Measurements from ENCODE around the gene TREM1. TPM values are rescaled to one million over a fixed set of nuclear protein-coding genes. Genes with fewer than 3 reads are reported as not detected.

TREM1 gene
- total and polyA plus RNA-seq, 4 donors: 0.41 to 1.3 (median 0.52) TPM

DNA sequence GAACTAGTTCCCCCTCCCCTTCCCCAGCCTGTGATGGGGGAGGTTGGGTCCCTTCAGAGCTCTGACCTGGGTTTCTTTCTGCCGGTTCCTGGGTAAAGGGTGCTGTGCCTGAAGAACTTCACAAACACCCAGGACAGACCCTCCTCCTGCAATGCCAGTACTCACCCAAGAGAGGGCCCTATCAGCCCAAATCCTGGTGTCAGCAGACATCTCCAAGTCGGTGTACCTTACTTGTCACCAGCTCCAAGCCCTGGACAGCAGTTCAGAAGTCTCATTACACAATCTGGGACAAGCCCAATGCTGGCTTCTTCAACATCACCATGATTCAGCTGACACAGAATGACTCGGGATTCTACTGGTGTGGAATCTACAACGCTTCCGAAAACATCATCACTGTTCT is 57.9 kb downstream of the TREM1 start:
- no peak overlapping the region for H3K27ac ChIP-seq (ENCODE audit: low read depth, low read length)
- peaks cover 2% of the 10 kb centered on the region for H3K27me3 ChIP-seq (ENCODE audit: control insufficient read depth, insufficient read depth, low read length)
- no peak for DNase-seq (ENCODE audit: low read depth in 4 of 6, low spot score in 6 of 6)
- WGBS (ENCODE audit: insufficient coverage): 64% methylated on average over 5 of the region's 5 CpGs
- H3K4me1 ChIP-seq (ENCODE audit: control insufficient read depth, insufficient read depth, low read length): no peaks in the 10 kb centered on the region
- no peaks in the 10 kb centered on the region for H3K9me3 ChIP-seq (ENCODE audit: control insufficient read depth, insufficient read depth, low read length)
- no peak overlapping the region for H3K4me3 ChIP-seq (ENCODE audit: low read depth, low read length)
- no peaks in the 10 kb centered on the region for H3K36me3 ChIP-seq (ENCODE audit: control insufficient read depth, insufficient read depth, low read length)

- no peak for DNase-seq (ENCODE audit: low read depth in 4 of 6, low spot score in 6 of 6)
- Histone ChIP-seq H3K27me3 (ENCODE audit: control insufficient read depth, insufficient read depth, low read length) (peaks cover 2% of the 10 kb centered on the region), H3K4me3 (ENCODE audit: low read depth, low read length) (no peak within 1 kb of the TSS), H3K36me3 (ENCODE audit: control insufficient read depth, insufficient read depth, low read length) (no peaks in the 10 kb centered on the region), H3K9me3 (ENCODE audit: control insufficient read depth, insufficient read depth, low read length) (no peaks in the 10 kb centered on the region), H3K27ac (ENCODE audit: low read depth, low read length) (no peak within 1 kb of the TSS), H3K4me1 (ENCODE audit: control insufficient read depth, insufficient read depth, low read length) (no peaks in the 10 kb centered on the region)
- 47% methylated on average over 4 of the region's 5 CpGs for WGBS (ENCODE audit: insufficient coverage)
These were observed 58.4 kb downstream of the TREM1 start, which contains the start of gene TREML4 for GRCh38 chr6:41228096-41228495. Gene TREML4, plus strand, starts transcription at chr6:41228349. Its CDS starts 79 bp downstream, at chr6:41228428.

DNA sequence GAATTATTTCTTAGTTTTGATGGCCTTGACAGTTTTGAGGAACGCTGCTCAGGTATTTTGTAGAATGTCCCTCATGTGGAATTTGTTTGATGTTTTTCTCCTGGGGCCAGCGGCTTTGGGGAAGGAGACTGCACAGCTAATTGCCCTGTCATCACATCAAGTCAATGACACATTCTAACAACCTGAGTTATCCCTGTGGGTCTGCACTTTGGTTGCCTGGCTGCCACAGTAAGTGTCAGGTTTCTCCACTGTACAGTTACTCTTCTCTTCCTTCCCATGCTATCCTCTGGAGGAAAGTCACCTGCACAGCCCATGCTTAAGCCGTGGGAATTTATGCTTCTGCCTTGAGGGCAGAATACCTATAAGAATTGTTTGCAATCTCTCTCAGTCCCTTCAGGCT is 59.7 kb downstream of the TREM1 start:
- H3K27ac ChIP-seq (ENCODE audit: low read depth, low read length): no peak overlapping the region
- DNase-seq (ENCODE audit: low read depth in 4 of 6, low spot score in 6 of 6): no peak
- peaks cover 2% of the 10 kb centered on the region for H3K27me3 ChIP-seq (ENCODE audit: control insufficient read depth, insufficient read depth, low read length)
- no peaks in the 10 kb centered on the region for H3K4me1 ChIP-seq (ENCODE audit: control insufficient read depth, insufficient read depth, low read length)
- H3K36me3 ChIP-seq (ENCODE audit: control insufficient read depth, insufficient read depth, low read length): no peaks in the 10 kb centered on the region
- no peak overlapping the region for H3K4me3 ChIP-seq (ENCODE audit: low read depth, low read length)
- no peaks in the 10 kb centered on the region for H3K9me3 ChIP-seq (ENCODE audit: control insufficient read depth, insufficient read depth, low read length)
- no CpG with 5 or more reads among the region's 3 CpGs for WGBS (ENCODE audit: insufficient coverage)

GRCh38 chr6:41224800-41225199 is 61.7 kb downstream of the TREM1 start:
- Histone ChIP-seq H3K36me3 (ENCODE audit: control insufficient read depth, insufficient read depth, low read length) (no peaks in the 10 kb centered on the region), H3K27ac (ENCODE audit: low read depth, low read length) (no peak overlapping the region), H3K4me1 (ENCODE audit: control insufficient read depth, insufficient read depth, low read length) (no peaks in the 10 kb centered on the region), H3K9me3 (ENCODE audit: control insufficient read depth, insufficient read depth, low read length) (no peaks in the 10 kb centered on the region), H3K4me3 (ENCODE audit: low read depth, low read length) (no peak overlapping the region), H3K27me3 (ENCODE audit: control insufficient read depth, insufficient read depth, low read length) (peaks cover 2% of the 10 kb centered on the region)
- no peak for DNase-seq (ENCODE audit: low read depth in 4 of 6, low spot score in 6 of 6)
- WGBS (ENCODE audit: insufficient coverage): 100% methylated on average over 1 of the region's 1 CpG

Small RNA genes lying within 50 kb of the gene (small RNA-seq; reads per million reads assigned to genes)
- gene AL391903.2 (ENCODE audit: low replicate concordance) (not detected), gene AL391903.3 (ENCODE audit: low replicate concordance) (not detected), gene RNA5SP207 (ENCODE audit: low replicate concordance) (0.14 reads per million), gene RNU6-643P (ENCODE audit: low replicate concordance) (not detected)

Other genes with a start within 250 kb of the TREM1 start
- under 1 TPM; 0.20 to 0.72 TPM for gene UNC5CL, start 247.5 kb downstream of the TREM1 start, total RNA-seq
- 1 to 10 TPM in 1 of 2 donors, under 1 TPM in 1; 0.92 to 1.4 TPM for gene UNC5CL, start 247.5 kb downstream of the TREM1 start, polyA plus RNA-seq (ENCODE audit: insufficient read length in 2 of 2)
- gene TSPO2, start 244.2 kb downstream of the TREM1 start, total RNA-seq: 1 to 10 TPM in 1 of 2 donors, under 1 TPM in 1; 0.66 to 1.6 TPM
- under 1 TPM; 0.38 to 0.52 TPM for gene TSPO2, start 244.2 kb downstream of the TREM1 start, polyA plus RNA-seq (ENCODE audit: insufficient read length in 2 of 2)
- gene APOBEC2, start 233.5 kb downstream of the TREM1 start, total RNA-seq: 1 to 10 TPM in 1 of 2 donors, under 1 TPM in 1; 0.17 to 1.1 TPM
- gene APOBEC2, start 233.5 kb downstream of the TREM1 start, polyA plus RNA-seq (ENCODE audit: insufficient read length in 2 of 2): 1 to 10 TPM in 1 of 2 donors, under 1 TPM in 1; 0.44 to 1.0 TPM
- gene OARD1, start 214.3 kb downstream of the TREM1 start, total RNA-seq: 10 to 100 TPM; 17.1 to 30.0 TPM
- 10 to 100 TPM; 35.7 to 43.2 TPM for gene OARD1, start 214.3 kb downstream of the TREM1 start, polyA plus RNA-seq (ENCODE audit: insufficient read length in 2 of 2)
- gene NFYA, start 213.7 kb downstream of the TREM1 start, total RNA-seq: 10 to 100 TPM; 21.8 to 28.9 TPM
- 10 to 100 TPM; 26.5 to 30.8 TPM for gene NFYA, start 213.7 kb downstream of the TREM1 start, polyA plus RNA-seq (ENCODE audit: insufficient read length in 2 of 2)
- gene TREML1, start 132.3 kb downstream of the TREM1 start, total RNA-seq: 1 to 10 TPM in 1 of 2 donors, under 1 TPM in 1; 0.39 to 1.1 TPM
- gene TREML1, start 132.3 kb downstream of the TREM1 start, polyA plus RNA-seq (ENCODE audit: insufficient read length in 2 of 2): 1 to 10 TPM; 1.9 to 2.1 TPM
- 10 to 100 TPM; 21.0 to 25.9 TPM for gene TREM2, start 123.6 kb downstream of the TREM1 start, total RNA-seq
- 10 to 100 TPM; 20.9 to 27.4 TPM for gene TREM2, start 123.6 kb downstream of the TREM1 start, polyA plus RNA-seq (ENCODE audit: insufficient read length in 2 of 2)
- gene TREML2, start 85.5 kb downstream of the TREM1 start, total RNA-seq: under 1 TPM; 0.11 to 0.40 TPM
- gene TREML2, start 85.5 kb downstream of the TREM1 start, polyA plus RNA-seq (ENCODE audit: insufficient read length in 2 of 2): not detected
- under 1 TPM in 1 of 2 donors, not detected in 1; 0.10 TPM for gene TREML4, start 58.3 kb downstream of the TREM1 start, total RNA-seq
- gene TREML4, start 58.3 kb downstream of the TREM1 start, polyA plus RNA-seq (ENCODE audit: insufficient read length in 2 of 2): not detected
- gene NCR2, start 48.9 kb upstream of the TREM1 start, total RNA-seq: not detected
- not detected for gene NCR2, start 48.9 kb upstream of the TREM1 start, polyA plus RNA-seq (ENCODE audit: insufficient read length in 2 of 2)